Right atrium auricular region (tissue), 2 donors: ENCODE data around the gene FSD1. TPM values are rescaled to one million over a fixed set of nuclear protein-coding genes. Genes with fewer than 3 reads are reported as not detected.

Experiments
- DNase-seq: peaks from one replicate; pipeline ENCODE4 v3.0.0-alpha.2; 2019; ENCODE audit warnings: low spot score
- H3K27ac ChIP-seq, 2 donors: fragments of 200-600 bp; sonication (generic); 1 replicate in 1 of 2; 2 replicates in 1 of 2; pipeline ENCODE4 v1.5.1; 2016 to 2019
- H3K27me3 ChIP-seq, 2 donors: fragments of 200-600 bp; sonication (generic); one replicate each; pipeline versions ENCODE4 v1.5.1 to v1.6.0; 2017 to 2019
- H3K36me3 ChIP-seq: fragments of 200-600 bp; sonication (generic); one replicate; pipeline ENCODE4 v1.5.1; 2016
- H3K4me1 ChIP-seq, 2 donors: fragments of 200-600 bp; sonication (generic); one replicate each; pipeline versions ENCODE4 v1.5.1 to v1.6.0; 2017 to 2019
- H3K4me3 ChIP-seq, 2 donors: fragments of 200-600 bp; sonication (generic); 1 replicate in 1 of 2; 2 replicates in 1 of 2; pipeline ENCODE4 v1.5.1; 2017 to 2019; ENCODE audit warnings: mild to moderate bottlenecking in 1 of 2, moderate library complexity in 1 of 2
- H3K9me3 ChIP-seq, 2 donors: fragments of 200-600 bp; sonication (generic); one replicate each; pipeline ENCODE4 v1.5.1; 2019
- CTCF ChIP-seq, 2 donors: fragments of 200-600 bp; sonication (generic); IDR thresholded peaks; one replicate each; pipeline ENCODE4 v1.5.1; 2019; ENCODE audit warnings: antibody characterized with exemption in 2 of 2
- total RNA-seq, 2 donors: library from RNA; depleted of rRNA; stranded (reverse); fragments of >200 nt; gene quantifications; one replicate each; pipeline ENCODE4 v1.1.0, GENCODE V29; 2016

The FSD1 gene
- total RNA-seq, 2 donors from 2014 or later: not detected

- no peak overlapping the region for H3K4me3 ChIP-seq
- no peaks in the 10 kb centered on the region for H3K9me3 ChIP-seq
- H3K27me3 ChIP-seq: no peaks in the 10 kb centered on the region
- peaks cover 57% of the 10 kb centered on the region for H3K36me3 ChIP-seq
- no peak for TF ChIP-seq CTCF (IDR thresholded peaks at IDR 0.05)
- peaks cover 0 to 3% of the 10 kb centered on the region in 2 donors for H3K4me1 ChIP-seq
- no peak for DNase-seq
- H3K27ac ChIP-seq: no peak overlapping the region
These were observed 39.6 kb upstream of the FSD1 start for GRCh38 chr19:4264812-4265211.

DNA sequence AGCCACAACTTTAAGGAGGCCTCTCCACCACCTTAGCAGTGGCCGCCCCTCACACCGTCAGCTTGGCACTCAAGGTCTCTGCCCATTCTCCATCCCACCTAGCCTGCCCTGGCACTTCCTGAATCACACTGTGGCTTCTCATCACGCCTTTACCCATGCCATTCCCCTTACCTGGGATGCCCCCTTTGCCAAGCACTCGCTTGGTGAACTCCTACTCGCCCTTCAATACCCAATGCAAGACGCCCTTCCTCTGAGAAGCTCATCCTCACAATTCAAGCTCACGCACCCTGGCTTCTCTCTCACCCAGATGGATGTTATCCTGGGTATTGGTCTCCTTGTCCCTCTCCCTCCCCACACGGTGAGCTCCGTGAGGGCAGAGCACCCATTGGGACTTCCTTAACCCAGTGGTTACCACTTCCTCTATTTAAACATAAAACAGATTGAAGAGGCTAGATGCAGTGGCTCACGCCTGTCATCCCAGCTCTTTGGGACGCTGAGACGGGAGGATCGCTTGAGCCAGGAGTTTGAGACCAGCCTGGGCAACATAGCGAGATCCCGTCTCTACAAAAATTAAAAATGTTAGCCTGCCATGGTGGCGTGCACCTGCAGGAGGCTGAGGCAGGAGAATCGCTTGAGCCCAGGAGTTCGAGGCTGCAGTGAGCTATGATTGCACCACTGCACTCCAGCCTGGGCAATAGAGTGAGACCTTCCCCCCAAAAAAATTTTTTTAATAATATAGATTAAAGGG is 38.0 kb upstream of the FSD1 start:
- TF ChIP-seq CTCF (IDR thresholded peaks at IDR 0.05): no peak
- peaks cover 41% of the 10 kb centered on the region for H3K36me3 ChIP-seq

DNA sequence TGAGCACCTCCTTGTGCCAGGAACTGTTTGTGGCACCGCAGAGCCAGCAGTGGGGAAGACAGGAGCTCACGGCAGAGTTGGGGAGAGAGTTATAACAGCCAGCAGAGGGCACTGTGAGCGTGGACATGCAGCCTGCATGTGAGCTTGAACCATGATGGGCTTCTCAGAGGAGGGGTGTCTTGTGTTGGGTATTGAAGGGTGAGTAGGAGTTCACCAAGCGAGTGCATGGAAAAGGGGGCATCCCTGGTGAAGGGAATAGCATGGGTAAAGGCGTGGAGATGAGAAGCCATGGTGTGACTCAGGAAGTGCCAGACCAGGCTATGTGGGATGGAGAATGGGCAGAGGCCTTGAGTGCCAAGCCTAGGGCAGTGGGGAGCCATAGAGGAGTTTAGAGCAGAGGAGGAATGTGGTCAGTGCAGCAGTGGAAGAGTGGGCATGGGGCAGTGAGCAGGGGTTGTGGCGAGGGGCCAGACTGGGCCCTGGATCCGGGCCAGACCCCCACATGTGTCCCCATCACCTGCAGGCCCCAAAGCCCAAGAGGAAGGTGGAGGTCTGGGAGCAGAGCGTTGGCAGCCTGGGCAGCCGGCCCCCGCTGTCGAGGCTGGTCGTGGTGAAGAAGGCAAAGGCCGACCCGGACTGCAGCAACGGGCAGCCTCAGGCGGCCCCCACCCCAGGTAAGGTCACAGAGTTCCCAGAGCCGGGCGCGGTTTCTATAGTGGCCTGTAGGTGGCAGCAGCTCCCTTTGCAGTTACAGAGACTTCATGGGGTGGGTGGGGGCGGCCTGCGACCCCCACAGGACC is 37.1 kb upstream of the FSD1 start:
- Histone ChIP-seq H3K27me3 (no peaks in the 10 kb centered on the region), H3K36me3 (peaks cover 35% of the 10 kb centered on the region), H3K4me1 (peaks cover 0 to 3% of the 10 kb centered on the region in 2 donors), H3K9me3 (no peaks in the 10 kb centered on the region), H3K4me3 (no peak overlapping the region), H3K27ac (no peak overlapping the region)
- no peak for DNase-seq
- TF ChIP-seq CTCF (IDR thresholded peaks at IDR 0.05): peak; percentile 84 to 90

More for the DNA sequence above, 38.0 kb upstream of the FSD1 start:
- Histone ChIP-seq H3K9me3 (no peaks in the 10 kb centered on the region), H3K27ac (no peak overlapping the region), H3K4me1 (peaks cover 0 to 3% of the 10 kb centered on the region in 2 donors), H3K27me3 (no peaks in the 10 kb centered on the region), H3K4me3 (no peak overlapping the region)
- no peak for DNase-seq

GRCh38 chr19:4267901-4268815 is 36.2 kb upstream of the FSD1 start:
- TF ChIP-seq CTCF (IDR thresholded peaks at IDR 0.05): peak in 1 of 2 donors; percentile 0
- no peak for DNase-seq
- Histone ChIP-seq H3K27ac (peak overlapping the region in 1 of 2 donors; percentile 54), H3K4me3 (no peak overlapping the region), H3K4me1 (peaks cover 0 to 3% of the 10 kb centered on the region in 2 donors), H3K9me3 (no peaks in the 10 kb centered on the region), H3K27me3 (no peaks in the 10 kb centered on the region), H3K36me3 (peaks cover 27% of the 10 kb centered on the region)

DNA sequence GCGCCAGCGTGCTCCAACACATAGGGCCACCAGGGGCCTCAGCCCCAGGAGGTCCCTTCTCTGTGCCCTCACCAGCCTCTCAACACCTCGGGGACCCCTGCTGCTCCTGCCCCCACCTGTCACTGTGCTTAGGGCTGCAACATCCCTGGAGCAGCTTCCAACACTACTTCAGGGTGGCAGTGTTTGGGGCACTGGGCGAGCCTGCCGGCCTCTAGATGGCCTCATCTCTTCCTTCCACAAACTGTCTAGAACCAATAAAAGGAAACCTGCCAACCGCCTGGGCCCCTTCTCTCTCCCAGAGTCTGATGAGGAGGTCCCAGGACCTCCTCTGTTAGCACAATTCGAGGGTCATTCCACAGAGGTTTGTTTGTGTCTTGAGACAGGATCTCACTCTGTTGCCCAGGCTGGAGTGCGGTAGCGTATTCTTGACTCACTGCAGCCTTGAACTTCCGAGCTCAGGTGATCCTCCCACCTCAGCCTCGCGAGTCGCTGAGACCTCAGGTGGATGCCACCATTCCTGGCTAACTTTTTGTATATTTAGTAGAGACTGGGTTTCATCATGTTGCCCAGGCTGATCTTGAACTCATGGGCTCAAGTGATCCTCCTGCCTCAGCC is 35.5 kb upstream of the FSD1 start:
- Histone ChIP-seq H3K27ac (peak overlapping the region in 1 of 2 donors; percentile 54), H3K9me3 (no peaks in the 10 kb centered on the region), H3K4me3 (no peak overlapping the region), H3K4me1 (peaks cover 0 to 3% of the 10 kb centered on the region in 2 donors), H3K36me3 (peaks cover 20% of the 10 kb centered on the region), H3K27me3 (no peaks in the 10 kb centered on the region)
- no peak for DNase-seq
- TF ChIP-seq CTCF (IDR thresholded peaks at IDR 0.05): peak in 1 of 2 donors; percentile 19
